ENCODE measurements around the gene PDCD4.

PDCD4 gene

DNA sequence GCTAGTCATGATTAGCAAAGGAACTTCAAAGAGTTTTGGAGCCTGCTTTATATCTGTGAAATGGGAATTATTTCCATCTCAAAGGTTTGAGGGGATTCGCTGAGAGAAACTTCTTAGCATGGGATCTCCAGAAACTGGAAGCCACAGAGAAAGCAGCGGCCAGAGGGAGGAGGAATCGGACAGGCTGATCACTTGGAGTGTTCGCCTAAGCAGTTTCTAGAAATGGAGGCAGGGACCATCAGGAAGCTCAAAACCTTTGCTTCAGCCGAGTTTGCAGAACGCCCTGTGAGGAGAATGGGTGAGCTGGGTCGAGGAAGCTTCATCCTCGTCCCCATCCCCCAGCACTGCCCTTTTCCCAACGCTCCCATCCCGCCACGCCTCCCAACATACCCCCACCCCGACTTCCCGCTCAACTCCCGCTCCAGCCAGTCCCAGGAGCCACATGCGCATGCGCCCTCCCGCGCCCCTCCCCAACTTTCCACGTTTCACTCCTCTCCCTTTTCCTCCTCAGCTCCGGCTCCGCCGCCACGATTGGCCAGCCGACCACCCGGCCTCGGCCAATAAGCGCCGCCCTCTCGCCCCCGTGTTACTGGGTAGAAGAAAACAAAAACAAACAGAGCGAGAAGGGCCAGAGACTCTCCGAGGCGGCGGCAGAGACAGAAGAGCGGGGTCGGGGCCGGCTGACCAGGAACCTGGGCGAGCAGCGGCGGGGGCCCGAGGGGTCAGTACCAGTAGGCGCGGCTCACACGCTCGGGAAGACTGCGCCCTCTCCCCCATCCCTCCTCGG lies at the start of gene PDCD4:
PDCD4 (plus strand) TSS at position 631 of the 787 bp plus-strand sequence. CDS start 4,100 bp downstream, outside the sequence.
- Histone ChIP-seq H3K27ac (peak within 1 kb of the TSS; percentile 69 to 98 (median 95)), H3K9ac (peak within 1 kb of the TSS; percentile 90 to 97 (median 95)), H3K4me1 (peaks cover 50 to 74% (median 60%) of the 10 kb centered on the region in 10 experiments), H3K9me3 (replicated peaks in 1 of 11) (no peaks in the 10 kb centered on the region), H3K27me3 (no peaks in the 10 kb centered on the region), H3K4me3 (peak within 1 kb of the TSS; percentile 70 to 91 (median 74)), H3K4me2 (peak within 1 kb of the TSS; percentile 81 to 95 (median 86)), H4K20me1 (peaks cover 0 to 38% (median 0%) of the 10 kb centered on the region in 11 experiments; a peak in 7 of 22 replicates), H3K36me3 (peaks cover 4 to 12% (median 7%) of the 10 kb centered on the region in 11 experiments; a peak in 13 of 22 replicates)
- TF ChIP-seq Cebpa-rat (IDR thresholded peaks at IDR 0.05), result no peak

DNA sequence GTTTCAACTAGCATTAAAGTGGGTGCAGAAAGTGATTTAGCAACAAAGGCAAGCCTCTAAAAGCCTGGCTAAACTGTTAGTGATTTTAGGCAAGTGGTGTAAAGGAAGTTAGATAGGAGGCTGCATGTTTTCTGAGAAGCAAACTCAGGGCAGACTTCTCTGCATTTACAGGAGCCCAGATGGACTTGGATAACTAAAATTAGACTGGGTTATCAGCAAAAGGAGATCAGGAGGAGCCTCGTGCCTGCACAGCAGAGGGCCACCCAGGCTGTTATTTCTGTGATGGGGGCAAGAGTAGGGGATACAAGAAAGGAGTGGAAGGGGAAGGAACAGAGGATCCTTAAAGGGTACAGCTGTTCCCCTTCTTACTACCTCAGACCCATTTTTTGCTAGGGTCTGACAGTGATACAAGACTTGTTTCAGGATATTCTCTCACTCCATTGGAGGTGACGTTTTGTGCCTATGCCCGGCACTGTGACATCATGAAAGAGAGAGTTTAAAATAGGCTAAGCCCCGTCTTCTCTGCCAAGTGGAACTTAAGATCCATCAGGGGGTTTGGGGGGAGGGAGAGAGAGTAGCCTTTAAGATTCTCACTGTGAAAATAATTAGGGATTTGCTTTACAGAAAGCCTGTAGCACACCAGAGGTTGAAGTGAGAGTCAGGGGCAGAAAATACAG lies 49.6 kb upstream of the PDCD4 start:
- peak overlapping the region in 8 of 11 experiments; percentile 1 to 44 (median 18); a peak in 7 of 22 replicates for H3K9ac ChIP-seq
- H4K20me1 ChIP-seq, result no peaks in the 10 kb centered on the region

DNA sequence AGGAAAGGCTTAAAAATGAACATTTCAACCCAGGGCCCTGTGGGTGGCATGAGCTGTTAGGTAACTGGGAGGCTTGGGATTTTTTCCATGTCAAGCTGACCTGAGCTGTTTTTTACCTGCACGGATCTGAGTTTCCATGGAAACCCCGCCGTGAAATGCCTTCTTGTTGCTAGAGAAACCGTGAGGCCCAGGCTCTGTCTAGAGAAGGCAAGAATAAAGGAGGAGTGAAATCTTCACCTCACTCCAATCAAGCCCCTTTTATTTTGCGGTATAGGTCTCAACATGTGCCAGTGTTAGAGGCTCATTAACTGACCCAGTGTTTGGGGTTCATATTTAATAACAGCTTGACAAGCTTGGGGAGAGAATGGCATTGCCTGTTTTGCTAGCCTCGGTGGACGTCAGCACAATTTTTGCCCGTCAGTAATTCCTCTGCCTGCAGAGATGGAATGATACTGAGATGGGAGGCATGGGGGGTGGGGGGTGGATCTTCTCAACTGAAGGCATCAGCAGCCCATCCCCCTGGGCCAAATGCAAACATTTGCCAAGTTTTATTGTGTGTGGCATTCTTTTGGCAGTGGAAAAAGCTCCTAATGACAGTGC lies 48.9 kb upstream of the PDCD4 start:
- Histone ChIP-seq H3K36me3 (no peaks in the 10 kb centered on the region), H3K4me1 (peaks cover 33 to 72% (median 68%) of the 10 kb centered on the region in 10 experiments), H3K4me3 (0 out of 20 replicates have a peak overlapping the region, but pooled peaks of 1 of the 10 experiments have one; percentile 9), H3K9me3 (replicated peaks in 1 of 11) (no peaks in the 10 kb centered on the region), H3K4me2 (peak overlapping the region; percentile 30 to 88 (median 73)), H3K27me3 (no peaks in the 10 kb centered on the region), H3K27ac (peak overlapping the region in 4 of 11 experiments; percentile 9 to 52 (median 35); a peak in 6 of 22 replicates), H3K9ac (peak overlapping the region in 6 of 11 experiments; percentile 8 to 44 (median 19); a peak in 4 of 22 replicates), H4K20me1 (no peaks in the 10 kb centered on the region)
- TF ChIP-seq Cebpa-rat (IDR thresholded peaks at IDR 0.05), result no peak

More for the DNA sequence above, 49.6 kb upstream of the PDCD4 start:
- Histone ChIP-seq H3K4me3 (0 out of 20 replicates have a peak overlapping the region, but pooled peaks of 1 of the 10 experiments have one; percentile 9), H3K4me1 (peaks cover 39 to 79% (median 75%) of the 10 kb centered on the region in 10 experiments), H3K9me3 (replicated peaks in 1 of 11) (no peaks in the 10 kb centered on the region), H3K4me2 (peak overlapping the region; percentile 30 to 88 (median 73)), H3K27me3 (no peaks in the 10 kb centered on the region), H3K27ac (peak overlapping the region in 5 of 11 experiments; percentile 9 to 52 (median 43); a peak in 11 of 22 replicates), H3K36me3 (no peaks in the 10 kb centered on the region)
- TF ChIP-seq Cebpa-rat (IDR thresholded peaks at IDR 0.05), result no peak

DNA sequence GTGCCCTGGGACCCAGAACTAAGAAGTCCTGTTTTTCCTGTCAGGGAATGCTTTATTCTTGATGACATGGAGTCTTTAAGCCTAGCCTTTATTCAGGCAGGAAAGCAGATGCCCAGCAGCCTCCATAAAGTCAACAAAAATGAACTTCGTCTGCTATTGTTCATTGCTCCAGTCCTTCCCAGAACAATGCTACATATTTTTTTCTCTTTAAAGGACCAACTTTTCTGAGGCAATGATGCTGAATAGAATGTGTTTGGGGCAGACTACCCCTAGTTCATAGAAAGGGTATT lies 47.6 kb upstream of the PDCD4 start:
- Histone ChIP-seq H3K4me3 (no peak overlapping the region), H3K4me2 (peak overlapping the region in 8 of 11 experiments; percentile 59 to 88 (median 76); a peak in 16 of 22 replicates), H3K9me3 (replicated peaks in 1 of 11) (no peaks in the 10 kb centered on the region), H3K4me1 (peaks cover 25 to 60% (median 55%) of the 10 kb centered on the region in 10 experiments), H3K36me3 (no peaks in the 10 kb centered on the region), H3K27ac (no peak overlapping the region), H3K9ac (no peak overlapping the region), H4K20me1 (no peaks in the 10 kb centered on the region), H3K27me3 (no peaks in the 10 kb centered on the region)
- TF ChIP-seq Cebpa-rat (IDR thresholded peaks at IDR 0.05), result no peak

DNA sequence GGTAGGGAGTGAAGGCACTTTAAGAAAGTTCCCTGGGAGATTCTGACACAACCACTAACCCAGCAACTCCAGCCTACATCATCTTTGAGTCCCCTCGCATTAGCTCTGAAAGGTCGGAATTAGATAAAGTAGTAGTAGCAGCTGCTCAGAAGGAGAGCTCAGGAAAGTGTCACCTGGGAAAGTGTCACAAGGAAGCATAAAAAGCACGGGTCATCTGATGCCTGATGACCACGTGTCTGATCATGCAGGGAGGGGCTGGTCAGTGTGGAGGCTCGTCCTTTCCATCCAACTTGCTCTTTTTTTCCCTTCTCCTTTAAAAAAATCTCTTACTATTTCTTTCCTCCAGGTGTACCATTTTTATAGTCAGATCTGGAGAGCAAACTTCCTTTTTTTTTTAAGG lies 47.1 kb upstream of the PDCD4 start:
- no peak overlapping the region for H3K27ac ChIP-seq
- no peaks in the 10 kb centered on the region for H3K27me3 ChIP-seq
- no peaks in the 10 kb centered on the region for H3K9me3 ChIP-seq (replicated peaks in 1 of 11)
- no peaks in the 10 kb centered on the region for H4K20me1 ChIP-seq
- H3K36me3 ChIP-seq, result no peaks in the 10 kb centered on the region
- H3K4me1 ChIP-seq, result peaks cover 25 to 54% (median 50%) of the 10 kb centered on the region in 10 experiments
- no peak for TF ChIP-seq Cebpa-rat (IDR thresholded peaks at IDR 0.05)
- no peak overlapping the region for H3K9ac ChIP-seq
- peak overlapping the region in 5 of 11 experiments; percentile 72 to 87 (median 74); a peak in 2 of 22 replicates for H3K4me2 ChIP-seq
- no peak overlapping the region for H3K4me3 ChIP-seq

DNA sequence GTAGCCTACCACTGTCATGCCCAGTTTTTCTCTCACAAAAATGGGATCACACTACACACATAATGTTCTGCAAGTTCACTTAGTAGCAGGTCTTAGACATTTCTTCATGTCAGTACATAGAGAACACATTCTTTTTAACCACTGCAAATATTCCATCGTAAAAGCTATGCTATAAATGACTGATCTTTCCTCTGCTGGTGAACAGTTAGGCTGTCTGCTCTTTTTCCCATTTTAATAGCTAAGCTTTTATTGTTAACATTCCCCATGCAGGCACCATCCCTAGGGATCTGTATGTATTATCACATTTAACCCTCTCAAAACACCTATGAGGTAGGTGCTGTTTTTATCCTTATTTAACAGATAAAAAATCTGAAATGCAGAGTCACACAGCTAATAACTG lies 46.2 kb upstream of the PDCD4 start:
- TF ChIP-seq Cebpa-rat (IDR thresholded peaks at IDR 0.05), result no peak
- H3K4me1 ChIP-seq, result peaks cover 25 to 45% (median 42%) of the 10 kb centered on the region in 10 experiments
- H3K36me3 ChIP-seq, result no peaks in the 10 kb centered on the region
- H4K20me1 ChIP-seq, result no peaks in the 10 kb centered on the region
- H3K27ac ChIP-seq, result no peak overlapping the region
- no peak overlapping the region for H3K4me3 ChIP-seq
- no peaks in the 10 kb centered on the region for H3K27me3 ChIP-seq
- no peak overlapping the region for H3K4me2 ChIP-seq
- H3K9ac ChIP-seq, result no peak overlapping the region
- no peaks in the 10 kb centered on the region for H3K9me3 ChIP-seq (replicated peaks in 1 of 11)

DNA sequence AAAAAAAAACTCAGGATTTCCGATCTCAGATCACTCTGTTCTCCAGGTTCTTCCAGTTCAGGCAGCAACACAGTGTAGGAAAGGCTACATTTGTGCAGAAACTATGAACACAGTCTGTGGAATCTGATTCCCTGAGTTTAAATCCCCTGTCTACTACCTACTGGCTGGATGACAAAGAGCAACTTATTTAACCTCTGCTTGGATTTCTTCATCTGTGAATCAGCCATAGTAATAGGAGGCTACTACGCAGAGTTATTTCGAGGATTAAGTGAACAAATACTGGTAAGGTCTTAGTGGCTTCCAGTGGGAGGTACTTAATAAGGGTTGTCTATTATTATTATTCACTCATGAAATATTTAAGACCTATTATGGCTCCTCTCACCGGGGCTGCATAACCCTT lies 44.3 kb upstream of the PDCD4 start:
- no peak for TF ChIP-seq Cebpa-rat (IDR thresholded peaks at IDR 0.05)
- Histone ChIP-seq H3K4me3 (no peak overlapping the region), H3K4me2 (no peak overlapping the region), H3K36me3 (no peaks in the 10 kb centered on the region), H3K4me1 (peaks cover 13 to 26% (median 23%) of the 10 kb centered on the region in 10 experiments), H3K9me3 (replicated peaks in 1 of 11) (no peaks in the 10 kb centered on the region), H3K27ac (no peak overlapping the region), H4K20me1 (no peaks in the 10 kb centered on the region), H3K9ac (no peak overlapping the region), H3K27me3 (no peaks in the 10 kb centered on the region)

DNA sequence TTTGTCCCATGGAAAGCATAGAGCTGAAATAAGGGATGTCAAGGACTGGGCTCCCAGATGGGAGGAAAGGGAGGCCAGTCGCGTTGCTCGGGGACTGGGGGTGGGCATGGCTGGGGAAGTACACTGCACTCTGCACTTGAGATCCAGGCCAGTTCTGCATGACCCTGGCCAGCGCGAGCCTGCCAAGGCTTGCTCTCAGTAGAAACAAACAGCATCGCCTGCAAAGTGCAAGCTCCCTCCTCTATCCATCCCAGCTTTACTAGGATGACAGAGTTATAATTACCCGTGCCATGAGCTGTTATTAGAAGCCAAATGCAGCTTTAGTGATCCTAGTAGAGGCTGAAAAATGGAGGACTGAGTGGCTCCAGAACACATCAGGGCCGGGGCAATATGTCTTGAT lies 43.9 kb upstream of the PDCD4 start:
- Histone ChIP-seq H3K4me3 (no peak overlapping the region), H3K4me2 (no peak overlapping the region), H3K9me3 (replicated peaks in 1 of 11) (no peaks in the 10 kb centered on the region), H3K27me3 (no peaks in the 10 kb centered on the region), H3K4me1 (peaks cover 9 to 22% (median 18%) of the 10 kb centered on the region in 10 experiments; a peak in 18 of 20 replicates), H3K36me3 (no peaks in the 10 kb centered on the region), H3K27ac (no peak overlapping the region), H3K9ac (no peak overlapping the region), H4K20me1 (no peaks in the 10 kb centered on the region)
- no peak for TF ChIP-seq Cebpa-rat (IDR thresholded peaks at IDR 0.05)

DNA sequence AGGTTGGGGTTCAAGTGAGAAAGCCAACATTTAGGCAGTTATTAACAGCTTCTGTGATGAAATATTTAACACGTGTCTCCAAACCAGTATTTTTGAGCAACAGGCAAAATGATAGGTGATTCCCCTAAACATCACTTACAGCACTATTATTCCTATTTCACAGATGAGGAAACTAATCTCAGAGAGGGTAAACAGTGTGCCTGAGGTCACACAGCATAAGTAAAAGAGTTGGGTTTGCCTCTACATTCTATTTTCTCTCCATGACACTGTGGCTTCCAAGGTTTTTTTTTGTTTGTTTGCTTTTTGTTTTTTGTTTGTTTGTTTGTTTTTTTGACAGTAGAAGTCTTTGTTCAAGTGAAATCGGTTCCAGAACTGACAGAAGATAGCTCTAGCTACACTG lies 43.2 kb upstream of the PDCD4 start:
- Histone ChIP-seq H3K9ac (no peak overlapping the region), H3K4me3 (no peak overlapping the region), H3K27ac (no peak overlapping the region), H3K4me1 (peaks cover 2 to 16% (median 12%) of the 10 kb centered on the region in 10 experiments; a peak in 16 of 20 replicates), H3K36me3 (no peaks in the 10 kb centered on the region), H3K9me3 (replicated peaks in 1 of 11) (no peaks in the 10 kb centered on the region), H3K27me3 (no peaks in the 10 kb centered on the region), H3K4me2 (no peak overlapping the region), H4K20me1 (no peaks in the 10 kb centered on the region)
- no peak for TF ChIP-seq Cebpa-rat (IDR thresholded peaks at IDR 0.05)
